ENCODE results near the gene HOOK2.
"Not testable (repeated sequence)": the region's sequence is repeated elsewhere in the genome, so short reads cannot be mapped to it uniquely, and the experiment has no call there.

HOOK2 gene

DNA sequence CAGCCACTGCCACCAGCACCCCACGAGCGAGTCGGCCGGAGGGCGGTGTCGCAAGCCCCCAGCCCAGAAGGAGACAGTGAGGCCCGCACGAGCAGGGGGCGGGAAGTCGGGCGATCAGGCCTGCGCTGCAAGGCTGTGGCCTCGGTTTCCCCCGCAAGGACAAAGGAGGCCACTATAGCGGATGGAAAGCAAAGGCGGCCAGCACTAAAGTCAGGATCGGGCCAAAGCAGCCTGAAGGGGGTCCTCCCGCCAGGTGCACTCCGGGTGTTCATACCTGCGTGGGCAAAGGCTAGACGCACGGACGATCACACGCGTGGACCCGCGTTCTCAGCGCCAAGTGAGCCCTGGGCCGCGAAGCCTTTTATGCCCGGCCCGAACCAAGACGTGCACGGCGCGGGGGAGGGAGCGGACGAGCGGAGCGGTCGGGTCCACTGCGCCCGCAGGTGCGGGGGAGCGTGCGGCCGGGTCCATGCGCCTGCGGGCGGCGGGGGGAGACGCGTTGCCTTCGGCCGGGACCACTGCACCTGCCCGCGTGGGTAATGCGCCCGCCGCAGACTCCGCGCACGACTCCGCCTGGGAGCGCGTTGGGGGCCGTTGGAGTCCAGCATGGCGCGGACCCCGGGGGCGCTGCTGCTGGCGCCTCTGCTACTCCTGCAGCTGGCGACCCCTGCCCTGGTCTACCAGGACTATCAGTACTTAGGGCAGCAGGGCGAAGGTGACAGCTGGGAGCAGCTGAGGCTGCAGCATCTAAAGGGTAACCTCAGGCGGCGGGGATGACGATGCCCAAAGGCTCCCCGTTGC, 26.3 kb upstream of the HOOK2 start, which contains the start of the genes PRDX2 and THSD8:
Gene PRDX2 (minus strand): TSS at position 335 of the 801 bp plus-strand sequence. CDS start 539 bp downstream, outside the sequence.
Gene THSD8 (plus strand): TSS at position 604 of the 801 bp plus-strand sequence. CDS start 3 bp downstream, at position 607.
- Histone ChIP-seq H3K27ac (peak within 1 kb of the TSS; percentile 92), H3K27me3 (no peaks in the 10 kb centered on the region)
- no peak for TF ChIP-seq Cebpa-rat (IDR thresholded peaks at IDR 0.05)

DNA sequence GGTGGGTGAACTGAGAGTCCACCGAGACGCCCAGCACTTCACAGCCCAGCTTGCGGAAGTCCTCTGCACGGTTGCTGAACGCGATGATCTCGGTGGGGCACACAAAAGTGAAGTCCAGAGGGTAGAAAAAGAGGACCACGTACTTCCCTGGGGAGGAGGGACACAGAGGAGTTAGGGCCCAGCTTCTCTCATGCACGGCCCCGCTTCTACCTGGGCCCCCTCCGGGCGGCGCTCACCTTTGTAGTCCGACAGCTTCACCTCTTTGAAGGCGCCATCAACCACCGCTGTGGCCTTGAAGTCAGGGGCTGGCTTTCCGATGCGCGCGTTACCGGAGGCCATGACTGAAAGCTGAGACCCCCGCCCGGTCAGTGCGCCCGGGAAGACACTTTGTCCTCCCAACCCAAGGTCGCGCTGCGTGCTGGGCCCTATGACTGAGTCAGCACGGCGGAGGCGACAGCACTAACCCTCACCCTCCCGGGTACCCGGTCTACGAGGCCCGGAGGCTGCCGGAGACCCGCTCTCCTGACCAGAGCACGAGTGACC, 25.6 kb upstream of the HOOK2 start:
- peak overlapping the region; percentile 90 for H3K4me3 ChIP-seq
- H4K20me1 ChIP-seq, result peaks cover 21% of the 10 kb centered on the region
- H3K4me1 ChIP-seq, result peaks cover 53% of the 10 kb centered on the region
- no peaks in the 10 kb centered on the region for H3K27me3 ChIP-seq
- H3K27ac ChIP-seq, result peak overlapping the region; percentile 92
- H3K9me3 ChIP-seq, result no peaks in the 10 kb centered on the region
- TF ChIP-seq Cebpa-rat (IDR thresholded peaks at IDR 0.05), result no peak
- H3K4me2 ChIP-seq, result peak overlapping the region; percentile 87
- H3K9ac ChIP-seq, result peak overlapping the region; percentile 97
- peaks cover 41% of the 10 kb centered on the region for H3K36me3 ChIP-seq

More for the DNA sequence above, 26.3 kb upstream of the HOOK2 start, which contains the start of the genes PRDX2 and THSD8:
- peak within 1 kb of the TSS; percentile 87 for H3K4me2 ChIP-seq
- no peaks in the 10 kb centered on the region for H3K9me3 ChIP-seq
- peaks cover 51% of the 10 kb centered on the region for H3K4me1 ChIP-seq
- peaks cover 40% of the 10 kb centered on the region for H3K36me3 ChIP-seq
- H3K9ac ChIP-seq, result peak within 1 kb of the TSS; percentile 97
- peaks cover 21% of the 10 kb centered on the region for H4K20me1 ChIP-seq
- peak within 1 kb of the TSS; percentile 90 for H3K4me3 ChIP-seq

- Histone ChIP-seq H3K4me3 (peak overlapping the region; percentile 90), H3K36me3 (peaks cover 41% of the 10 kb centered on the region), H3K4me2 (peak overlapping the region; percentile 87), H3K9ac (peak overlapping the region; percentile 97), H3K9me3 (no peaks in the 10 kb centered on the region), H4K20me1 (peaks cover 21% of the 10 kb centered on the region), H3K27me3 (no peaks in the 10 kb centered on the region), H3K27ac (peak overlapping the region; percentile 92; the same call in 1 of the 2 replicates), H3K4me1 (peaks cover 52% of the 10 kb centered on the region)
- TF ChIP-seq Cebpa-rat (IDR thresholded peaks at IDR 0.05), result no peak
Measured at GRCh38 chr19:12800466-12800770, 25.1 kb upstream of the HOOK2 start.

- Histone ChIP-seq H3K9ac (peak overlapping the region; percentile 97), H3K9me3 (no peaks in the 10 kb centered on the region), H3K4me3 (peak overlapping the region; percentile 90), H3K36me3 (peaks cover 41% of the 10 kb centered on the region), H4K20me1 (peaks cover 21% of the 10 kb centered on the region), H3K27ac (no peak overlapping the region), H3K27me3 (no peaks in the 10 kb centered on the region), H3K4me1 (peaks cover 52% of the 10 kb centered on the region), H3K4me2 (peak overlapping the region; percentile 87)
- TF ChIP-seq Cebpa-rat (IDR thresholded peaks at IDR 0.05), result no peak
Measured at GRCh38 chr19:12799742-12800465, 24.6 kb upstream of the HOOK2 start.

GRCh38 chr19:12797607-12798006, 22.3 kb upstream of the HOOK2 start:
- H3K4me1 ChIP-seq, result peaks cover 46% of the 10 kb centered on the region
- H4K20me1 ChIP-seq, result peaks cover 28% of the 10 kb centered on the region
- not testable (repeated sequence) for H3K9me3 ChIP-seq, H3K27ac ChIP-seq, H3K4me2 ChIP-seq, H3K4me3 ChIP-seq, H3K27me3 ChIP-seq, H3K9ac ChIP-seq
- H3K36me3 ChIP-seq, result peaks cover 41% of the 10 kb centered on the region

GRCh38 chr19:12797141-12797587, 21.8 kb upstream of the HOOK2 start:
- no peak for TF ChIP-seq Cebpa-rat (IDR thresholded peaks at IDR 0.05)

DNA sequence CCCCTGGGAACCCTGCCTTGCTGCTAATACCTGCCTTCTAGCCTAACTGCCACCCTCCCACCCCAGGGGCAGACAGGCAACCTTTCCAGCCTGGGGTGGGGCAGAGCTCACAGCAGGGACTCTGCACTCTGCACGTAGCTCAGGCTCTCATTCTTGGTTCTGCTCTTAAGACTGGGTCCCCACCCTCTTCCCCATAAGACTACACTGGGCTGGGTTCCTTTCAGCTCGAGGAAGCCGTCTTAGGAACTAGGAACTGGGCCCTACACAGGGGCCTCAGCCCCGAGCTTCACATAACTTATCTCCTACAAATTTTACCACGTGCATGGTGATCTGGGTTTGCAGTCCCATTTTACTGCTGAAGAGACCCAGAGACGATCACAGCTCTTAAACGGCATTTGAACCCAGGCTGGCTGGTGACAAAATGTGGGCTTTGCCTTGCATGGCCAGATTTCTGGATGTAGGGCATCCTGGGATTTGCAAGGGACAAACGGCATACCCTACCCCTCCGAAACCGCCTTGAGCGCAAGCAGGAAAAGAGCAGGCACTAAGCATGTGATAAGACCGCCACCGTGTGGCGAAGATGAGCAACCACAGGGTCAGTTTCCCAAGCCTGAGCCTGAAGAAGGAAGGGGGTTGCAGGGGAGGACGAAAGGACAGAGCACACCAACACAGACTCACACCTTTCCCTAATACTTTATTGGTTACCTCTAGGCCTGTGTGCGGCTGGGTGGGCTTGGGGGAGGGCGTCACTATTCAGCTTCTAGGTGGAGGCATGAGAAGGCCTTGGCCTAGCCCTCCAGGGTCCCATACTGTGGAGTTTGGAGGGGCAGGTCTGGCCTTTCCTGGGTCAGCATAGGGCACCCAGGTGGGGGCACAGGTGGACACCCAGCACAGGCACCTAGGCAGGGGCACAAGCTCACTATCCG, 21.1 kb upstream of the HOOK2 start:
- Histone ChIP-seq H3K27ac (no peak overlapping the region), H3K4me2 (peak overlapping the region; percentile 47), H3K9me3 (no peaks in the 10 kb centered on the region), H3K9ac (no peak overlapping the region), H3K27me3 (no peaks in the 10 kb centered on the region), H3K4me1 (peaks cover 39% of the 10 kb centered on the region), H3K4me3 (no peak overlapping the region), H3K36me3 (peaks cover 41% of the 10 kb centered on the region), H4K20me1 (peaks cover 40% of the 10 kb centered on the region)
- no peak for TF ChIP-seq Cebpa-rat (IDR thresholded peaks at IDR 0.05)

More at GRCh38 chr19:12797141-12797587, 21.8 kb upstream of the HOOK2 start:
- Histone ChIP-seq H3K36me3 (peaks cover 41% of the 10 kb centered on the region), H3K27me3 (no peaks in the 10 kb centered on the region), H3K4me3 (no peak overlapping the region), H3K9me3 (no peaks in the 10 kb centered on the region), H3K9ac (no peak overlapping the region), H3K4me2 (no peak overlapping the region), H3K27ac (no peak overlapping the region), H3K4me1 (peaks cover 42% of the 10 kb centered on the region), H4K20me1 (peaks cover 32% of the 10 kb centered on the region)

- Histone ChIP-seq H3K36me3 (peaks cover 33% of the 10 kb centered on the region), H4K20me1 (peaks cover 28% of the 10 kb centered on the region), H3K27me3 (no peaks in the 10 kb centered on the region), H3K9me3 (no peaks in the 10 kb centered on the region), H3K9ac (no peak overlapping the region), H3K4me1 (peaks cover 43% of the 10 kb centered on the region), H3K4me3 (no peak overlapping the region), H3K4me2 (peak overlapping the region; percentile 98), H3K27ac (no peak overlapping the region)
- no peak for TF ChIP-seq Cebpa-rat (IDR thresholded peaks at IDR 0.05)
Measured at GRCh38 chr19:12794971-12795381, 19.6 kb upstream of the HOOK2 start.

Measured in BLaER1 (cell line).